Activated CD8-positive, alpha-beta T cell treated with anti-CD3 and anti-CD28 coated beads for 36 hours (primary cell): ENCODE data around the gene RCSD1. TPM values are rescaled to one million over a fixed set of nuclear protein-coding genes. Genes with fewer than 3 reads are reported as not detected.
A peak's percentile ranks its signal among the peaks of the same experiment; 100 is the strongest.

Experiments used
- ATAC-seq: fragments of 200-7000 bp; cut with Tn5 transposase; one replicate; pipeline ENCODE4 v1.10.0; 2021; ENCODE audit warnings: mild to moderate bottlenecking, moderate library complexity
- CTCF ChIA-PET: fragments of 350-600 bp; sonication (Branson Sonifier 250); formaldehyde crosslinking; loops from one replicate; lab custom pipeline; 2021; ENCODE audit warnings: antibody characterized with exemption; lab: Charles Lee
- POLR2A ChIA-PET: fragments of 350-600 bp; sonication (Branson Sonifier 250); formaldehyde crosslinking; loops from one replicate; lab custom pipeline; 2021; ENCODE audit warnings: antibody characterized with exemption; lab: Charles Lee
- DNase-seq: peaks from one replicate; pipeline ENCODE4 v3.0.0-alpha.2; 2020
- H3K27ac Mint-ChIP-seq: one replicate; pipeline ENCODE4 v1.8.0; 2021; ENCODE audit warnings: mild to moderate bottlenecking, mixed read lengths
- H3K27me3 Mint-ChIP-seq: one replicate; pipeline ENCODE4 v1.8.0; 2021; ENCODE audit warnings: mixed read lengths
- H3K36me3 Mint-ChIP-seq: one replicate; pipeline ENCODE4 v1.8.0; 2021; ENCODE audit warnings: low read depth, mixed read lengths
- H3K4me1 Mint-ChIP-seq: one replicate; pipeline ENCODE4 v1.8.0; 2021; ENCODE audit warnings: low read depth, mixed read lengths
- H3K4me3 Mint-ChIP-seq: one replicate; pipeline ENCODE4 v1.8.0; 2021; ENCODE audit warnings: mild to moderate bottlenecking, moderate library complexity, mixed read lengths
- H3K9me3 Mint-ChIP-seq: one replicate; pipeline ENCODE4 v1.8.0; 2021; ENCODE audit warnings: mixed read lengths
- CTCF ChIP-seq: fragments of 200-600 bp; IDR thresholded peaks from one replicate; pipeline ENCODE4 v1.8.0; 2022; ENCODE audit warnings: antibody characterized with exemption, mild to moderate bottlenecking
- intact Hi-C: fragments of 100-400 bp; cut with micrococcal nuclease; formaldehyde crosslinking; loops from one replicate; pipeline ENCODE4 v1.10.0; 2022
- total RNA-seq, 2 experiments: library from RNA; stranded (reverse); gene quantifications; one replicate each; pipeline ENCODE4 v1.2.3, GENCODE V29; 2021

RCSD1 gene
- total RNA-seq, 2 experiments from 2014 or later = 66.4 to 67.9 TPM

DNA sequence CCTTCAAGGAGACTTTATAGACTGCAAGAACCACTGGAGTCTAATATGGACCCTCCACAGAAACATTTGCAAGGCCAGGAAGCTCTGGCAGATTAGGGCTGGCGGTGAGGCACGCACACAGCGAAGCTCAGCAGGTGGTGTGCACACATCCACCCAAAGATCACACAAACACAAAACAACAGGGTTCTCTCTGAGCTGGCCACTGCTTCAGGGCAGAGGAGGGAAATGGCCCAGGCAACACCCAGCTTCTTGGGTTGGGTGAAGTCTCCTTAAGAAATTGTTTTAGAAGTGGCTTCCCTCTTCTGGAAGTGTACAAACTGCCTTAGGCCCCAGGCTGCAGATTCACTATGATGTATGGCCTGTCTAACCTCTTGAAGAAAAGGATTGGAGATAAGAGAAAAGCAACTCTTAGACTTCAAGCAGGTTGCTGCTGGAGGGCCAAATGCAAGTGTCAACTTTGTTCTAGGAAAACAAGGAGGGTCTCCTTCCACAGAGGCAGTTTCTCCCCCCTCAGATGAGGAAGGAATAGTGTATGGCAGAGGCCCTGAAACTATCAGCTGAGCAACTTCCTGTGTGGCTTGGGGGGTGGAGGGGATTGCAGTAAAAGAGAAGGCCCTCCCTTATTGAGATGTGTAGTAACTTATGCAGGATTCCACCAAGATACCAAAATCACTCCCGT lies 2.0 kb downstream of the RCSD1 start:
- intact Hi-C loops = loop anchor here (5.0 kb wide), 1 partner anchor 55 kb away; no protein-coding TSS in a partner anchor
- no peak for TF ChIP-seq CTCF
- ATAC-seq (peak; percentile 7), DNase-seq (peak; percentile 62)
- ChIA-PET CTCF (interaction anchor here (1.1 to 5.0 kb wide), 11 partner anchors 9 to 364 kb away, joined by 3 to 35 read pairs (median 4); no protein-coding TSS in a partner anchor), POLR2A (interaction anchor here (0.7 to 8.8 kb wide), 8 partner anchors 9 to 304 kb away, joined by 3 to 40 read pairs (median 4); partner anchors contain the start of genes DCAF6 and MPC2)
- Mint-ChIP-seq H3K4me1 (peaks cover 73% of the 10 kb centered on the region), H3K27me3 (no peaks in the 10 kb centered on the region), H3K4me3 (peak overlapping the region; percentile 89), H3K9me3 (no peaks in the 10 kb centered on the region), H3K36me3 (peaks cover 52% of the 10 kb centered on the region), H3K27ac (peak overlapping the region; percentile 95)

DNA sequence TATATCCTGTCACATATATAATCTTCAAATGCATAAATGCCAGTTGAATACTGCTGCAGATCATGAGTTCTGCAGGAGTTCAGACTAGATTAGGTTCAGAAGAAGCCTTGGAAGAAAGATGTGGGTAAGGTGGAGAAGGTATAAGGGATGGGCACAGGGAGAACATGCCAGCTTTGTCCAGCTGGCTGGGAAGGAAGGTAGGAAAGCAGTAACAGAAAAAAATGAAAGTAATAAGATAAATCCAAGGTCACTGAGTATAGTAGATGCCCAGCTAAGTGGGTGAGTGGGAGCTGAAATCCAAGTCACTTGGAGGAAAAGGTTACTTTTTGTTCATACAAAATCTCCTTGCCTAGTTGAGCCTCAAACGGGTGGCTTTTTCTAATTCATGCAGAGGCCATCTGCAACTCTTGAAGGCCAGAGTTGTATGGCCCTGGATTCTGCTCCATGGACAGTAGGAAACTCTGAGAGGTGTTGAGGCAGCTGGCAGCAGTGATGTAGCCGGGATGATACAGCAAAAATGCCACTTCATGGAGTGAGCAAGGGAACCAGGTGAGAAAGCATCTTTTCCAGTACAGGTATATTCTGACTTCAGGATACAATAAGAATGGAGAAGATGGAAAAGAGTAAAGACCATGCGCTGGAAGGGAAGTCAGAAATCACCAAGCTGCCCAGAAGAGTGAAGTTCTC lies 3.4 kb downstream of the RCSD1 start:
- ATAC-seq = no peak
- intact Hi-C loops = loop anchor here (5.0 kb wide), 1 partner anchor 54 kb away; no protein-coding TSS in a partner anchor
- DNase-seq = no peak

GRCh38 chr1:167634435-167634834 lies 4.4 kb downstream of the RCSD1 start:
- H3K4me3 Mint-ChIP-seq = no peak overlapping the region
- ChIA-PET POLR2A (interaction anchor here (1.4 to 8.8 kb wide), 3 partner anchors 10 to 178 kb away, joined by 3 to 40 read pairs (median 4); no protein-coding TSS in a partner anchor), CTCF (interaction anchor here (1.4 to 4.6 kb wide), 4 partner anchors 33 to 80 kb away, joined by 3 to 64 read pairs (median 16); no protein-coding TSS in a partner anchor)
- ATAC-seq = no peak
- peak overlapping the region; percentile 95 for H3K27ac Mint-ChIP-seq
- H3K4me1 Mint-ChIP-seq = peaks cover 75% of the 10 kb centered on the region
- H3K27me3 Mint-ChIP-seq = no peaks in the 10 kb centered on the region
- peaks cover 72% of the 10 kb centered on the region for H3K36me3 Mint-ChIP-seq
- no peaks in the 10 kb centered on the region for H3K9me3 Mint-ChIP-seq
- no peak for TF ChIP-seq CTCF
- no peak for DNase-seq
- intact Hi-C loops = loop anchor here (5.0 kb wide), 1 partner anchor 53 kb away; no protein-coding TSS in a partner anchor

More for the DNA sequence above, 3.4 kb downstream of the RCSD1 start:
- no peaks in the 10 kb centered on the region for H3K27me3 Mint-ChIP-seq
- TF ChIP-seq CTCF = no peak
- no peaks in the 10 kb centered on the region for H3K9me3 Mint-ChIP-seq
- H3K36me3 Mint-ChIP-seq = peaks cover 63% of the 10 kb centered on the region
- CTCF ChIA-PET = interaction anchor here (1.4 to 5.0 kb wide), 6 partner anchors 7 to 82 kb away, joined by 3 to 35 read pairs (median 6); no protein-coding TSS in a partner anchor
- H3K27ac Mint-ChIP-seq = peak overlapping the region; percentile 95
- POLR2A ChIA-PET = interaction anchor here (0.6 to 8.8 kb wide), 5 partner anchors 11 to 177 kb away, joined by 3 to 40 read pairs (median 3); partner anchors contain the start of gene CREG1
- H3K4me3 Mint-ChIP-seq = peak overlapping the region; percentile 89
- peaks cover 77% of the 10 kb centered on the region for H3K4me1 Mint-ChIP-seq

DNA sequence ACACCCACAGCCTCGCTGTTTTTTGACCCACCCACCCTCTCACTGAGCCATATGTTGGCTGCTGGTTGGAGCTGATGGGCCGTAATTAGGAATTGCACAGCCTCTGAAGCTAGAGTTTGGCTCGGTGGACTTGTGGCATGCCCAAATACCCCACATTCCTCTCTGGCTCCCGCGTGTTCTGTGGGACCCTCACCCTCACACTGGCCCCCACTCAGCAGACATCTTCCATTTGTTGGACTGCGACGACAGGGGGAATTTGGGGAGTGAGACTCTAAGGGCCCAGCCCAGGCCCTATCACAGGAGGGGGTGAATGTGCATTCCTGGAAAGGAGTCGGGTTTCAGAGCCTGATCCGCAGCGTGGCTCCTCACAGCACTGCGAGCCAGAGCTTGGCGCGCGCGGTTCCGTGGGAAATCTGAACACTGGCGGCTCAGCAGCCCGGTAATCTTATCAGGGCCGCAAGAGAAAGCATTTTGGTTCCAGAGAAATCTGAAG lies 5.2 kb downstream of the RCSD1 start:
- peaks cover 80% of the 10 kb centered on the region for H3K36me3 Mint-ChIP-seq
- ATAC-seq (no peak), DNase-seq (no peak)
- H3K4me3 Mint-ChIP-seq = no peak overlapping the region
- ChIA-PET POLR2A (interaction anchor here (0.6 to 8.8 kb wide), 3 partner anchors 30 to 79 kb away, joined by 3 to 40 read pairs (median 3); no protein-coding TSS in a partner anchor), CTCF (interaction anchor here (1.8 to 4.6 kb wide), 3 partner anchors 34 to 79 kb away, joined by 5 to 64 read pairs (median 27); no protein-coding TSS in a partner anchor)
- peak overlapping the region; percentile 98 for H3K27ac Mint-ChIP-seq
- intact Hi-C loops = loop anchor here (5.0 kb wide), 1 partner anchor 33 kb away; no protein-coding TSS in a partner anchor
- no peak for TF ChIP-seq CTCF
- H3K9me3 Mint-ChIP-seq = no peaks in the 10 kb centered on the region
- H3K27me3 Mint-ChIP-seq = no peaks in the 10 kb centered on the region
- H3K4me1 Mint-ChIP-seq = peaks cover 76% of the 10 kb centered on the region
